Stomach (tissue), 9 donors: ENCODE measurements around the gene CCDC195. TPM values are rescaled to one million over a fixed set of nuclear protein-coding genes. Genes with fewer than 3 reads are reported as not detected.

Source experiments
- DNase-seq, 2 donors: peaks; one replicate each; pipeline versions ENCODE4 v3.0.0 to v3.0.0-alpha.2; 2013 to 2019
- H3K27ac ChIP-seq, 5 donors: fragments of 200-600 bp in 4 of 5; sonication (generic) in 4 of 5; one replicate each; pipeline ENCODE4 v1.5.1; 2013 to 2019; ENCODE audit warnings: mild to moderate bottlenecking in 1 of 5, moderate library complexity in 1 of 5
- H3K27me3 ChIP-seq, 3 donors: fragments of 200-600 bp; sonication (generic); one replicate each; pipeline ENCODE4 v1.5.1; 2017 to 2019; ENCODE audit warnings: mixed run types in 1 of 3
- H3K36me3 ChIP-seq, 4 donors: fragments of 200-600 bp; sonication (generic); 1 replicate in 3 of 4; 2 replicates in 1 of 4; pipeline ENCODE4 v1.5.1; 2016 to 2019
- H3K4me1 ChIP-seq, 4 donors: fragments of 200-600 bp; sonication (generic); one replicate each; pipeline ENCODE4 v1.5.1; 2016 to 2019
- H3K4me3 ChIP-seq, 4 donors: fragments of 200-600 bp; sonication (generic) in 3 of 4; one replicate each; pipeline ENCODE4 v1.5.1; 2016 to 2019; ENCODE audit warnings: mild to moderate bottlenecking in 1 of 4
- H3K9me3 ChIP-seq, 4 donors: fragments of 200-600 bp; sonication (generic); one replicate each; pipeline ENCODE4 v1.5.1; 2016 to 2019
- EP300 ChIP-seq: sonication (generic); formaldehyde crosslinking; IDR thresholded peaks from one replicate; pipeline ENCODE4 v1.6.1; 2017; ENCODE audit warnings: antibody characterized with exemption
- POLR2A ChIP-seq, 4 donors: fragments of 450-650 bp; IDR thresholded peaks; one replicate each; pipeline ENCODE4 v1.6.1; 2016; ENCODE audit warnings: antibody characterized with exemption in 4 of 4, control low read depth in 2 of 4, mild to moderate bottlenecking in 1 of 4, moderate library complexity in 1 of 4
- POLR2AphosphoS5 ChIP-seq, 3 donors: sonication (generic); formaldehyde crosslinking; IDR thresholded peaks; one replicate each; pipeline ENCODE4 v1.6.1; 2016; ENCODE audit warnings: antibody characterized with exemption in 3 of 3
- WGBS, 5 donors: extraction: QIAGEN DNeasy Blood & Tissue Kit in 3 of 5; methylation state at CpG; one replicate each; pipeline versions ENCODE4 v1.1.5 to v1.1.7; 2013 to 2018; 5-methylcytosine and 5-hydroxymethylcytosine counted together
- intact Hi-C: fragments of 100-400 bp; cut with DNase I; formaldehyde crosslinking; loops from one replicate; pipeline ENCODE4 v1.15.1; 2023; ENCODE audit warnings: low total_unique reads
- polyA plus RNA-seq, 3 donors: library from polyadenylated mRNA; stranded (reverse); fragments of 200-250 nt; gene quantifications; one replicate each; pipeline ENCODE4 v1.2.3, GENCODE V29; 2013
- total RNA-seq, 5 donors: library from RNA; depleted of rRNA; stranded (reverse); fragments of >200 nt; gene quantifications; one replicate each; pipeline versions ENCODE4 v1.1.0 to v1.2.3, GENCODE V29; 2014 to 2016
- TF ChIP-seq, protein P1 (sequence below), 7 experiments: fragments of 450-650 bp in 4 of 7; fragments of 200-600 bp in 3 of 7; sonication (generic) in 3 of 7; IDR thresholded peaks; one replicate each; pipeline ENCODE4 v1.5.1; 2016 to 2019; ENCODE audit warnings: antibody characterized with exemption in 7 of 7, control low read depth in 2 of 7, mild to moderate bottlenecking in 1 of 7
- donor health status: healthy with polysubstance abuse.
- donor health status: Bipolar disorder and iron deficiency.
- donor health status: healthy.

CCDC195 gene
- total and polyA plus RNA-seq, 8 donors, result not detected

DNA sequence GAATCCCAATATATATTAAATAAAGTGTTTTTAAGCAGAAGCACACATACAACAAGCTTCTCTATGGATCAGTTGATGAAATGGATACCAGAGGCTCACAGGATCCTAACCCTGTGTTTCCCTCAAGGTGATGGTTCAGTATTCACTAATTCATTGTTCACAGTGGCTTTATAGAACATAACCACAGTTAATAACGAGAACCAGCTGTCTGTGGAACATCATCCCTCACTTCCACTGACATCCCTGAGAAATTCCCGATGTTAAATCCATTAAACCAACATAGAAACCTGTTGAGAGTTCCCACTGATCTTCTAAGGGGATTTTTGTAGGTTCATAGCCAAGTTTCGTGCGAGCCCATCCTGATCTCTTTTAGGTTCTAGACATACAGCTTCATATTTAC lies 29.0 kb downstream of the CCDC195 start:
- Histone ChIP-seq H3K27me3 (no peaks in the 10 kb centered on the region), H3K4me1 (no peaks in the 10 kb centered on the region), H3K27ac (no peak overlapping the region), H3K36me3 (no peaks in the 10 kb centered on the region), H3K4me3 (no peak overlapping the region), H3K9me3 (no peaks in the 10 kb centered on the region)
- intact Hi-C loops, result no loop called here
- WGBS, 5 donors, result 75 to 86% (median 79%) methylated on average over 4 of the region's 4 CpGs
- no peak for DNase-seq
- no peak for TF ChIP-seq POLR2A (IDR thresholded peaks at IDR 0.05)
- TF ChIP-seq, protein P1, sequence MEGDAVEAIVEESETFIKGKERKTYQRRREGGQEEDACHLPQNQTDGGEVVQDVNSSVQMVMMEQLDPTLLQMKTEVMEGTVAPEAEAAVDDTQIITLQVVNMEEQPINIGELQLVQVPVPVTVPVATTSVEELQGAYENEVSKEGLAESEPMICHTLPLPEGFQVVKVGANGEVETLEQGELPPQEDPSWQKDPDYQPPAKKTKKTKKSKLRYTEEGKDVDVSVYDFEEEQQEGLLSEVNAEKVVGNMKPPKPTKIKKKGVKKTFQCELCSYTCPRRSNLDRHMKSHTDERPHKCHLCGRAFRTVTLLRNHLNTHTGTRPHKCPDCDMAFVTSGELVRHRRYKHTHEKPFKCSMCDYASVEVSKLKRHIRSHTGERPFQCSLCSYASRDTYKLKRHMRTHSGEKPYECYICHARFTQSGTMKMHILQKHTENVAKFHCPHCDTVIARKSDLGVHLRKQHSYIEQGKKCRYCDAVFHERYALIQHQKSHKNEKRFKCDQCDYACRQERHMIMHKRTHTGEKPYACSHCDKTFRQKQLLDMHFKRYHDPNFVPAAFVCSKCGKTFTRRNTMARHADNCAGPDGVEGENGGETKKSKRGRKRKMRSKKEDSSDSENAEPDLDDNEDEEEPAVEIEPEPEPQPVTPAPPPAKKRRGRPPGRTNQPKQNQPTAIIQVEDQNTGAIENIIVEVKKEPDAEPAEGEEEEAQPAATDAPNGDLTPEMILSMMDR (IDR thresholded peaks at IDR 0.05), result no peak
- TF ChIP-seq POLR2AphosphoS5 (IDR thresholded peaks at IDR 0.05), result no peak
- TF ChIP-seq EP300, result no peak

DNA sequence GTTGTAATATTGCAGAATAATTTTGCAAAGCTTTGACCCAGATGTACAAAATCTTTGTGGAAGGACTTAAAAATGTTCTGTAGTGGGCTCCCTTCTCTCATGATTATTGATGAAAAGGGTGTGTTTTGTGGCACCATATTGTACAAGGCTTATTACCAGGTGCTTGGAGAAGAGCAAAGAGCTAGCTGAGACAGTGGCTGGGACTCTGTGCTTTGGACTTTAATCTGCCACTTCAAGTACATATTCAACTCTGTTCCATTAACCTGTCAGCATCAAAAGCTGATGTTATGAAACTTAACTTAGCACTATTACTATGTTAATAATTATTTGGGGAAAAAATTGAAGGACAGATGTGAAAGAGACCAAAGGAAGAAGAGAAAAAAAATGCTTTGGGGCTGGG lies 31.0 kb downstream of the CCDC195 start:
- no peaks in the 10 kb centered on the region for H3K36me3 ChIP-seq
- no peaks in the 10 kb centered on the region for H3K4me1 ChIP-seq
- H3K9me3 ChIP-seq, result no peaks in the 10 kb centered on the region
- intact Hi-C loops, result no loop called here
- TF ChIP-seq EP300 (no peak), POLR2AphosphoS5 (IDR thresholded peaks at IDR 0.05) (no peak), POLR2A (IDR thresholded peaks at IDR 0.05) (no peak)
- TF ChIP-seq, protein P1 (IDR thresholded peaks at IDR 0.05), result no peak
- no peak overlapping the region for H3K27ac ChIP-seq
- no peak overlapping the region for H3K4me3 ChIP-seq
- H3K27me3 ChIP-seq, result no peaks in the 10 kb centered on the region
- no peak for DNase-seq

DNA sequence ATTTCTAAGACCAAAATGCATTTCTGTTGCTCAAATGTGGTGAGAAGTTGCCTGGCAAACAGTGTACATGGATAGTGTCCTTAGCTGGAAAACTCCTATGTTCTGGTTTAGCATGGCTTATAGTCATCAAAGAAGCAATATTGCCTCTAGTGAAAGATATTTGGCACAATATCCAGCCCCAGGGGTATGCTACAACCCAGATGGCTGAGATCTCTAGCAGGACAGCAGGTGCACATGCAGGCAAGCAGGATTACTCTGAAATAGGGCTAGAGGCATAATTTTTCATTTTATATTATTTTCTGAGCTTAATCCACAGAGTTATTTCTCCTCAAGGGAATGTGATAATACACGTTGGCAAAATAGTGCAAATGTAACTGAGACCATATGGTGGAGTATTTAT lies 34.0 kb downstream of the CCDC195 start:
- DNase-seq, result peak in 1 of 2 donors; percentile 4
- no peak for TF ChIP-seq POLR2AphosphoS5 (IDR thresholded peaks at IDR 0.05)
- no peak for TF ChIP-seq EP300
- no peak for TF ChIP-seq POLR2A (IDR thresholded peaks at IDR 0.05)
- H3K4me1 ChIP-seq, result no peaks in the 10 kb centered on the region
- intact Hi-C loops, result no loop called here
- no peak overlapping the region for H3K27ac ChIP-seq
- no peaks in the 10 kb centered on the region for H3K36me3 ChIP-seq
- H3K4me3 ChIP-seq, result no peak overlapping the region
- H3K9me3 ChIP-seq, result no peaks in the 10 kb centered on the region
- 19 to 36% (median 26%) methylated on average over 1 of the region's 1 CpG for WGBS, 5 donors
- H3K27me3 ChIP-seq, result no peaks in the 10 kb centered on the region

DNA sequence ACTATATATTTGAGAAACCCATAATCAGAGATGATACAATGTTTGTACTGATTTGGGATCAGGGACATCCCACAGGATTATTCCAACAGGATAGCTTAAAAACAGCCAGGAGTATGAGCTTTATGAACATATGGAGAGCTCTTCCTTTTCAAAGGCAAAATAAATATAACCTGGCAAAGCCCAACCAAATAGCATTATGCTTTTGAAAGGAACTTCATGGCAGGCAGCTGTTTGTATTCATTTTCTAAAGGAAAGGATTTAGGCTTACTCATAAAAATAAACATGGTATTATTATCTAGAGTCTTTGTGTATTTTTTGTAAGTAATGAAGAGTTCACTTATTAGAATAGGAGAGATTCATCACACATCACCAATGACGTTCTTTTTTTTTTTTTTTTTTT lies 44.4 kb downstream of the CCDC195 start:
- Histone ChIP-seq H3K4me1 (no peaks in the 10 kb centered on the region), H3K36me3 (no peaks in the 10 kb centered on the region), H3K27ac (no peak overlapping the region), H3K27me3 (no peaks in the 10 kb centered on the region), H3K9me3 (no peaks in the 10 kb centered on the region), H3K4me3 (no peak overlapping the region)
- TF ChIP-seq, protein P1 (IDR thresholded peaks at IDR 0.05), result no peak
- TF ChIP-seq POLR2A (IDR thresholded peaks at IDR 0.05) (no peak), POLR2AphosphoS5 (IDR thresholded peaks at IDR 0.05) (no peak), EP300 (no peak)
- intact Hi-C loops, result no loop called here
- peak in 1 of 2 donors; percentile 2 for DNase-seq
- 36 to 61% (median 48%) methylated on average over 1 of the region's 1 CpG for WGBS, 5 donors

DNA sequence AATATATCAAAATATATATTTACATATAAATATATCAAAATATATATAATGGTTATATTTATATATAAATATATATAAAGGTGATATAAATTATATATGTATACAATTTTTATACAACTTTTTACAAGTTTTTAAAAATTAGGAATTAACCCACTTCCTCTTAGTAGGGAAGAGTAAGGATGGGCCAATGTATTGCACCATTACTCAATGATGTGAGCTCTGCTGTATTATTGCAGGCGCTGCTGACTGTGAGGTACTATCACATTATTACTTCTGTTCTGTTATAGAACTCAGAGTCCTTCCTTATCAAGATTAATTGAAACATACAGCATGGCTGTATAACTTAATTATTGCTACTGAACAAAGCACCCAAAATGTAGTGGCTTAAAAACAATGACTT lies 46.0 kb downstream of the CCDC195 start:
- DNase-seq, result no peak

More for the DNA sequence above, 46.0 kb downstream of the CCDC195 start:
- Histone ChIP-seq H3K4me3 (no peak overlapping the region), H3K27ac (no peak overlapping the region), H3K9me3 (no peaks in the 10 kb centered on the region), H3K4me1 (no peaks in the 10 kb centered on the region), H3K27me3 (no peaks in the 10 kb centered on the region), H3K36me3 (no peaks in the 10 kb centered on the region)
- TF ChIP-seq POLR2AphosphoS5 (IDR thresholded peaks at IDR 0.05), result no peak
- TF ChIP-seq POLR2A (IDR thresholded peaks at IDR 0.05), result no peak
- no peak for TF ChIP-seq EP300
- TF ChIP-seq, protein P1 (IDR thresholded peaks at IDR 0.05), result no peak
- WGBS, 5 donors, result 90 to 100% (median 90%) methylated on average over 1 of the region's 1 CpG
- intact Hi-C loops, result no loop called here
